Esophagus muscularis mucosa (tissue), 4 donors: ENCODE measurements around the gene RAI14.

Source experiments
- CTCF ChIP-seq, 3 experiments: fragments of 200-600 bp in 2 of 3; fragments of 450-650 bp in 1 of 3; sonication (generic) in 2 of 3; IDR thresholded peaks; one replicate each; pipeline ENCODE4 v1.5.1; 2017 to 2019; ENCODE audit warnings: antibody characterized with exemption in 3 of 3, mild to moderate bottlenecking in 2 of 3, moderate library complexity in 1 of 3
- EP300 ChIP-seq: sonication (generic); formaldehyde crosslinking; IDR thresholded peaks from one replicate; pipeline ENCODE4 v1.6.1; 2017; ENCODE audit warnings: antibody characterized with exemption
- POLR2A ChIP-seq: fragments of 450-650 bp; IDR thresholded peaks from one replicate; pipeline ENCODE4 v1.6.1; 2017; ENCODE audit warnings: antibody characterized with exemption, moderate library complexity, mild to moderate bottlenecking, low read depth
- POLR2AphosphoS5 ChIP-seq, 2 donors: sonication (generic); formaldehyde crosslinking; IDR thresholded peaks; one replicate each; pipeline ENCODE4 v1.6.1; 2017; ENCODE audit warnings: antibody characterized with exemption in 2 of 2

- no peak for TF ChIP-seq POLR2AphosphoS5 (IDR thresholded peaks at IDR 0.05)
- no peak for TF ChIP-seq CTCF (IDR thresholded peaks at IDR 0.05)
- TF ChIP-seq EP300: no peak
- no peak for TF ChIP-seq POLR2A
Observed at GRCh38 chr5:34703767-34704713, 47.9 kb downstream of the RAI14 start.
